ENCODE data around the gene PCSK5.

DNA sequence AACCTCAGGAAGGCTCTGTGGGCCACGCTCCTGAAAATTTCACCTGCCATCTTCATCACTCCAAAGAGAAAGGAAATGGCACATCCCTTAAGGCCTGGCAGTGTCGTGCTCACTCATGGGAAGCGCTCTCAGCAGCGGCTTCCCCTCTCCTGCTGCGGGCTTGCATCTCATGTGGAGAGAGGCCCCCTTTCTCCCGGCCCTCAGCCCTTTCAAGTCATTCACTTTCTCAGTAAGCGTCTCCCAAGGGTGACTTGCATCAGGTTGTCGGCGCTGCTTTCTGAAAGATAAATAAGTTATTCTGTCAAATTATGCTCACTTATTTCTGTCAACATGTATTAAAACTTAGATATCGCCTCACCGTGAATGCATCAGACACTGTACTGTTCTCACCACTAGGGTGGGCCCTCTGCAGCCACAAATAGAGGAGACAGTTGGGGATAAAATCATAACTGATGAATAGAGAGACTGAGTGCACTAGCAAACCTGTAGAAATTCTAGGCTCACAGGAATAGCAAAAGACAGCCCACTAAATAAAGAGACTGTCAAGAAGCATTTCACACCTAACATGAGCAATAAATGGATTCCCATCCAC is 329.2 kb downstream of the PCSK5 start:
- TF ChIP-seq, protein P1, sequence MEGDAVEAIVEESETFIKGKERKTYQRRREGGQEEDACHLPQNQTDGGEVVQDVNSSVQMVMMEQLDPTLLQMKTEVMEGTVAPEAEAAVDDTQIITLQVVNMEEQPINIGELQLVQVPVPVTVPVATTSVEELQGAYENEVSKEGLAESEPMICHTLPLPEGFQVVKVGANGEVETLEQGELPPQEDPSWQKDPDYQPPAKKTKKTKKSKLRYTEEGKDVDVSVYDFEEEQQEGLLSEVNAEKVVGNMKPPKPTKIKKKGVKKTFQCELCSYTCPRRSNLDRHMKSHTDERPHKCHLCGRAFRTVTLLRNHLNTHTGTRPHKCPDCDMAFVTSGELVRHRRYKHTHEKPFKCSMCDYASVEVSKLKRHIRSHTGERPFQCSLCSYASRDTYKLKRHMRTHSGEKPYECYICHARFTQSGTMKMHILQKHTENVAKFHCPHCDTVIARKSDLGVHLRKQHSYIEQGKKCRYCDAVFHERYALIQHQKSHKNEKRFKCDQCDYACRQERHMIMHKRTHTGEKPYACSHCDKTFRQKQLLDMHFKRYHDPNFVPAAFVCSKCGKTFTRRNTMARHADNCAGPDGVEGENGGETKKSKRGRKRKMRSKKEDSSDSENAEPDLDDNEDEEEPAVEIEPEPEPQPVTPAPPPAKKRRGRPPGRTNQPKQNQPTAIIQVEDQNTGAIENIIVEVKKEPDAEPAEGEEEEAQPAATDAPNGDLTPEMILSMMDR (IDR thresholded peaks at IDR 0.05; ENCODE audit: insufficient read depth, low read length, poor library complexity, severe bottlenecking) = no peak
- TF ChIP-seq EZH2phosphoT487 (conservative IDR thresholded peaks at IDR 0.05; ENCODE audit: low read length) = no peak
